HUDEP-2 (cell line): ENCODE measurements around the gene CARD14.
A peak's percentile ranks its signal among the peaks of the same experiment; 100 is the strongest.

Experiments
- DNase-seq, 76 experiments: peaks; one replicate each; lab custom pipeline; 2025; ENCODE audit not compliant: unreplicated experiment in 76 of 76; lab: John Stamatoyannopoulos, UW

Gene CARD14

GRCh38 chr17:80169784-80170500, at the start of gene CARD14:
Gene CARD14 (plus strand): TSS chr17:80170030. CDS start chr17:80181439, 11,409 bp downstream.
- no peak for DNase-seq

- DNase-seq: no peak
Observed at GRCh38 chr17:80122026-80122575, 47.7 kb upstream of the CARD14 start.

GRCh38 chr17:80122926-80123505, 46.8 kb upstream of the CARD14 start:
- DNase-seq: no peak

GRCh38 chr17:80123791-80124190, 46.0 kb upstream of the CARD14 start:
- peak in 4 of 76 experiments; percentile 1 to 42 (median 9) for DNase-seq

GRCh38 chr17:80124351-80124981, 45.4 kb upstream of the CARD14 start:
- DNase-seq: peak in 9 of 76 experiments; percentile 4 to 25 (median 12)

- DNase-seq: no peak
Observed at GRCh38 chr17:80125656-80126448, 44.0 kb upstream of the CARD14 start.

GRCh38 chr17:80126449-80126715, 43.4 kb upstream of the CARD14 start:
- no peak for DNase-seq

- no peak for DNase-seq
Observed at GRCh38 chr17:80129006-80129565, 40.7 kb upstream of the CARD14 start.

GRCh38 chr17:80130992-80131391, 38.8 kb upstream of the CARD14 start:
- DNase-seq: no peak

GRCh38 chr17:80132906-80133625, 36.8 kb upstream of the CARD14 start:
- no peak for DNase-seq

GRCh38 chr17:80133626-80133970, 36.2 kb upstream of the CARD14 start:
- DNase-seq: no peak

GRCh38 chr17:80137131-80137530, 32.7 kb upstream of the CARD14 start:
- DNase-seq: no peak

- DNase-seq: no peak
Observed at GRCh38 chr17:80138856-80139426, 30.9 kb upstream of the CARD14 start.

GRCh38 chr17:80141463-80142165, 28.2 kb upstream of the CARD14 start:
- no peak for DNase-seq

GRCh38 chr17:80142929-80143328, 26.9 kb upstream of the CARD14 start:
- DNase-seq: no peak

GRCh38 chr17:80145076-80146075, 24.5 kb upstream of the CARD14 start:
- peak in 1 of 76 experiments; percentile 6 for DNase-seq

- peak in 2 of 76 experiments; percentile 19 to 48 for DNase-seq
Observed at GRCh38 chr17:80146121-80147034, 23.5 kb upstream of the CARD14 start.
